ENCODE data around the gene GOLGA6L7. TPM values are rescaled to one million over a fixed set of nuclear protein-coding genes. Genes with fewer than 3 reads are reported as not detected.
"Not testable (repeated sequence)": the region's sequence is repeated elsewhere in the genome, so short reads cannot be mapped to it uniquely, and the experiment has no call there.

The GOLGA6L7 gene
- total RNA-seq, 1 donor from 2014 or later: not detected

GRCh38 chr15:28844147-28844546, 4.3 kb downstream of the GOLGA6L7 start:
- H3K4me3 Mint-ChIP-seq; intact Hi-C loops (cut with micrococcal nuclease); DNase-seq; H3K27ac Mint-ChIP-seq; H3K27me3 Mint-ChIP-seq; H3K4me1 Mint-ChIP-seq; H3K9me3 Mint-ChIP-seq; H3K36me3 Mint-ChIP-seq (ENCODE audit: low read depth): not testable (repeated sequence)

- H3K4me3 Mint-ChIP-seq; H3K27ac Mint-ChIP-seq; H3K36me3 Mint-ChIP-seq (ENCODE audit: low read depth); H3K9me3 Mint-ChIP-seq; H3K27me3 Mint-ChIP-seq; H3K4me1 Mint-ChIP-seq; DNase-seq; intact Hi-C loops (cut with micrococcal nuclease): not testable (repeated sequence)
Observed at GRCh38 chr15:28843520-28843919, 4.9 kb downstream of the GOLGA6L7 start.

- DNase-seq: peak; percentile 31
- intact Hi-C loops (cut with micrococcal nuclease); H3K9me3 Mint-ChIP-seq; H3K27ac Mint-ChIP-seq; H3K4me1 Mint-ChIP-seq; H3K4me3 Mint-ChIP-seq; H3K27me3 Mint-ChIP-seq; H3K36me3 Mint-ChIP-seq (ENCODE audit: low read depth): not testable (repeated sequence)
Observed at GRCh38 chr15:28842210-28842609, 6.2 kb downstream of the GOLGA6L7 start.

GRCh38 chr15:28840285-28840684, 8.2 kb downstream of the GOLGA6L7 start:
- H3K36me3 Mint-ChIP-seq (ENCODE audit: low read depth); intact Hi-C loops (cut with micrococcal nuclease); H3K9me3 Mint-ChIP-seq; H3K4me3 Mint-ChIP-seq; H3K27ac Mint-ChIP-seq; H3K27me3 Mint-ChIP-seq; DNase-seq; H3K4me1 Mint-ChIP-seq: not testable (repeated sequence)

- H3K27me3 Mint-ChIP-seq: peaks cover 15% of the 10 kb centered on the region
- H3K27ac Mint-ChIP-seq; H3K36me3 Mint-ChIP-seq (ENCODE audit: low read depth); DNase-seq; H3K4me3 Mint-ChIP-seq; H3K9me3 Mint-ChIP-seq; intact Hi-C loops (cut with micrococcal nuclease); H3K4me1 Mint-ChIP-seq: not testable (repeated sequence)
Observed at GRCh38 chr15:28834957-28835585, 13.4 kb downstream of the GOLGA6L7 start.

- H3K36me3 Mint-ChIP-seq (ENCODE audit: low read depth); H3K27ac Mint-ChIP-seq; intact Hi-C loops (cut with micrococcal nuclease); H3K9me3 Mint-ChIP-seq; H3K4me1 Mint-ChIP-seq: not testable (repeated sequence)
- H3K27me3 Mint-ChIP-seq: peaks cover 27% of the 10 kb centered on the region
- peak overlapping the region; percentile 81 for H3K4me3 Mint-ChIP-seq
- peak; percentile 85 for DNase-seq
Observed at GRCh38 chr15:28831897-28832587, 16.4 kb downstream of the GOLGA6L7 start.

- H3K4me1 Mint-ChIP-seq; H3K27ac Mint-ChIP-seq; DNase-seq; intact Hi-C loops (cut with micrococcal nuclease); H3K36me3 Mint-ChIP-seq (ENCODE audit: low read depth); H3K9me3 Mint-ChIP-seq; H3K4me3 Mint-ChIP-seq: not testable (repeated sequence)
- peaks cover 16% of the 10 kb centered on the region for H3K27me3 Mint-ChIP-seq
Observed at GRCh38 chr15:28821420-28821819, 27.0 kb downstream of the GOLGA6L7 start.

- H3K27me3 Mint-ChIP-seq: peaks cover 15% of the 10 kb centered on the region
- H3K9me3 Mint-ChIP-seq; H3K27ac Mint-ChIP-seq; intact Hi-C loops (cut with micrococcal nuclease); DNase-seq; H3K36me3 Mint-ChIP-seq (ENCODE audit: low read depth); H3K4me1 Mint-ChIP-seq; H3K4me3 Mint-ChIP-seq: not testable (repeated sequence)
Observed at GRCh38 chr15:28819930-28820295, 28.5 kb downstream of the GOLGA6L7 start.

GRCh38 chr15:28819019-28819929, 29.2 kb downstream of the GOLGA6L7 start:
- DNase-seq; H3K9me3 Mint-ChIP-seq; H3K36me3 Mint-ChIP-seq (ENCODE audit: low read depth); H3K4me1 Mint-ChIP-seq; H3K27ac Mint-ChIP-seq; intact Hi-C loops (cut with micrococcal nuclease): not testable (repeated sequence)
- peaks cover 20% of the 10 kb centered on the region for H3K27me3 Mint-ChIP-seq
- peak overlapping the region; percentile 26 for H3K4me3 Mint-ChIP-seq

GRCh38 chr15:28818168-28818567, 30.3 kb downstream of the GOLGA6L7 start:
- H3K27me3 Mint-ChIP-seq: peaks cover 25% of the 10 kb centered on the region
- H3K4me3 Mint-ChIP-seq; H3K27ac Mint-ChIP-seq; H3K36me3 Mint-ChIP-seq (ENCODE audit: low read depth); H3K9me3 Mint-ChIP-seq; DNase-seq; intact Hi-C loops (cut with micrococcal nuclease): not testable (repeated sequence)
- H3K4me1 Mint-ChIP-seq: peaks cover 14% of the 10 kb centered on the region

GRCh38 chr15:28814059-28814458, 34.4 kb downstream of the GOLGA6L7 start:
- H3K36me3 Mint-ChIP-seq (ENCODE audit: low read depth); DNase-seq; intact Hi-C loops (cut with micrococcal nuclease); H3K9me3 Mint-ChIP-seq; H3K27ac Mint-ChIP-seq: not testable (repeated sequence)
- H3K4me3 Mint-ChIP-seq: peak overlapping the region; percentile 12
- H3K4me1 Mint-ChIP-seq: peaks cover 12% of the 10 kb centered on the region
- H3K27me3 Mint-ChIP-seq: peaks cover 46% of the 10 kb centered on the region

- DNase-seq; H3K4me1 Mint-ChIP-seq; H3K9me3 Mint-ChIP-seq; intact Hi-C loops (cut with micrococcal nuclease); H3K36me3 Mint-ChIP-seq (ENCODE audit: low read depth); H3K27ac Mint-ChIP-seq: not testable (repeated sequence)
- Mint-ChIP-seq H3K27me3 (peaks cover 50% of the 10 kb centered on the region), H3K4me3 (peak overlapping the region; percentile 12)
Observed at GRCh38 chr15:28813392-28813791, 35.1 kb downstream of the GOLGA6L7 start.

GRCh38 chr15:28811852-28812550, 36.4 kb downstream of the GOLGA6L7 start:
- H3K27ac Mint-ChIP-seq; H3K9me3 Mint-ChIP-seq; intact Hi-C loops (cut with micrococcal nuclease); H3K36me3 Mint-ChIP-seq (ENCODE audit: low read depth); H3K4me3 Mint-ChIP-seq; H3K4me1 Mint-ChIP-seq; DNase-seq: not testable (repeated sequence)
- peaks cover 47% of the 10 kb centered on the region for H3K27me3 Mint-ChIP-seq

Measured in activated CD4-positive, alpha-beta T cell treated with anti-CD3 and anti-CD28 coated beads, Interleukin-2, amount 10 ng/mL, durations not matched to agents 24 days and 14 days (primary cell).